Measurements from ENCODE around the gene ADIPOR2. TPM values are rescaled to one million over a fixed set of nuclear protein-coding genes. Genes with fewer than 3 reads are reported as not detected.
A peak's percentile ranks its signal among the peaks of the same experiment; 100 is the strongest.

Gene ADIPOR2
- total and polyA plus RNA-seq, 2 of the 4 experiments (the other 2 are of a cell fraction), result 20.0 to 24.9 TPM

- no peak overlapping the region for H2BK120ac ChIP-seq (ENCODE audit: low read depth, low read length)
- no TSS peak for BruUV-seq (replicated peaks)
- no peak overlapping the region for H2AK9ac ChIP-seq (replicated peaks; ENCODE audit: low read depth, low read length, poor library complexity)
- dilution Hi-C loops (cut with HindIII; ENCODE audit: low sequenced_read_pairs, unreplicated experiment), result no loop called here
- no peak overlapping the region for H3K9ac ChIP-seq (ENCODE audit: low read depth, low read length)
- H3K9me3 ChIP-seq (ENCODE audit: control insufficient read depth, insufficient read depth, low read length), result no peaks in the 10 kb centered on the region
- H2AK5ac ChIP-seq (ENCODE audit: low read depth, low read length), result 0 out of 2 replicates have a peak overlapping the region, but pooled peaks have one; percentile 5
- no peak overlapping the region for H3K4me2 ChIP-seq (ENCODE audit: low read depth, low read length)
- H3K4me3 ChIP-seq (ENCODE audit: insufficient read depth, low read depth, low read length), result no peak overlapping the region
- ATAC-seq (ENCODE audit: low read depth) (peak; percentile 40; the same call in 1 of the 2 replicates), DNase-seq (peak; percentile 11)
- no peak for TF ChIP-seq MAZ (IDR thresholded peaks at IDR 0.05; ENCODE audit: borderline replicate concordance, low read depth, low read length)
- TF ChIP-seq RAD21 (IDR thresholded peaks at IDR 0.05; ENCODE audit: low read length), result no peak
- TF ChIP-seq MXI1 (IDR thresholded peaks at IDR 0.05; ENCODE audit: borderline replicate concordance, low read depth, low read length), result no peak
- TF ChIP-seq CTCF (conservative IDR thresholded peaks at IDR 0.05; ENCODE audit: low read depth, low read length), result no peak
- TF ChIP-seq FOS (IDR thresholded peaks at IDR 0.05; ENCODE audit: low read depth, low read length), result no peak
- no peak for TF ChIP-seq BHLHE40 (IDR thresholded peaks at IDR 0.05; ENCODE audit: low read depth, low read length)
- no peak for TF ChIP-seq CHD1 (IDR thresholded peaks at IDR 0.05; ENCODE audit: low read depth, low read length)
- no peak for TF ChIP-seq ELK1 (IDR thresholded peaks at IDR 0.05; ENCODE audit: borderline replicate concordance, low read depth, low read length)
- no peak for TF ChIP-seq SMC3 (IDR thresholded peaks at IDR 0.05; ENCODE audit: low read depth, low read length)
- no peak for TF ChIP-seq RCOR1 (IDR thresholded peaks at IDR 0.05; ENCODE audit: insufficient replicate concordance, low read length)
- no peak for TF ChIP-seq POLR2A (IDR thresholded peaks at IDR 0.05; ENCODE audit: low read depth, low read length)
- TF ChIP-seq MAFK (IDR thresholded peaks at IDR 0.05; ENCODE audit: low read depth, low read length), result no peak
- in situ Hi-C loops (cut with MboI; ENCODE audit: low sequenced_read_pairs), result no loop called here
- intact Hi-C loops (cut with micrococcal nuclease), result no loop called here
- H3K4me1 ChIP-seq (ENCODE audit: control insufficient read depth, insufficient read depth, low read length), result peaks cover 18% of the 10 kb centered on the region
- H2AFZ ChIP-seq (replicated peaks; ENCODE audit: low read length, poor library complexity), result no peak overlapping the region
- ChIA-PET POLR2A (ENCODE audit: unreplicated experiment) (no interaction called here), CTCF (no interaction called here)
- peaks cover 10% of the 10 kb centered on the region; the same call in 1 of the 2 replicates for H4K20me1 ChIP-seq (ENCODE audit: insufficient read depth, low read length)
- H3K23ac ChIP-seq (ENCODE audit: low read depth, low read length), result no peak overlapping the region
- no peaks in the 10 kb centered on the region; the same call in 1 of the 2 replicates for H3K36me3 ChIP-seq (ENCODE audit: control insufficient read depth, insufficient read depth, low read length)
- H4K91ac ChIP-seq (ENCODE audit: insufficient read depth, low read depth, low read length), result no peak overlapping the region
- H3K4ac ChIP-seq (ENCODE audit: low read depth, low read length), result no peak overlapping the region
- no peak overlapping the region for H2BK5ac ChIP-seq (ENCODE audit: low read depth, low read length, poor library complexity, severe bottlenecking)
- H3K9me1 ChIP-seq (ENCODE audit: insufficient read depth, low read length), result peaks cover 19% of the 10 kb centered on the region
- no peak overlapping the region for H2BK15ac ChIP-seq (ENCODE audit: low read depth, low read length)
- no peaks in the 10 kb centered on the region for H3K27me3 ChIP-seq (ENCODE audit: control insufficient read depth, insufficient read depth, low read length)
- H3K79me1 ChIP-seq (ENCODE audit: low read depth in 1 of 2, low read length in 2 of 2), result peaks cover 18 to 53% of the 10 kb centered on the region in 2 experiments
- H3K18ac ChIP-seq (ENCODE audit: low read depth, low read length), result no peak overlapping the region
- no peak overlapping the region for H4K5ac ChIP-seq (ENCODE audit: low read depth, low read length)
- no peak overlapping the region for H3K56ac ChIP-seq (ENCODE audit: extremely low read depth, insufficient read depth, low read length)
- no CpG with 5 or more reads among the region's 4 CpGs for WGBS, 2 experiments (ENCODE audit: extremely low coverage in 2 of 2, insufficient read length in 1 of 2)
- no peak overlapping the region for H4K8ac ChIP-seq (ENCODE audit: low read depth in 2 of 2, low read length in 2 of 2)
- H3K14ac ChIP-seq (replicated peaks; ENCODE audit: low read depth, low read length), result 0 out of 2 replicates have a peak overlapping the region, but pooled peaks have one; percentile 2
- H2BK20ac ChIP-seq (ENCODE audit: low read depth, low read length), result no peak overlapping the region
- no peak overlapping the region for H3K27ac ChIP-seq (ENCODE audit: insufficient read depth, low read length)
Measured at GRCh38 chr12:1773937-1774655, 83.2 kb downstream of the ADIPOR2 start.
